GM20431 (cell line): ENCODE data around the gene PHYHIPL.
"Not testable (repeated sequence)": the region's sequence is repeated elsewhere in the genome, so short reads cannot be mapped to it uniquely, and the experiment has no call there.

ENCODE experiments used
- in situ Hi-C: fragments of 300-500 bp; cut with MseI, MboI; formaldehyde crosslinking; loops from one replicate; pipeline ENCODE4 v1.15.0; 2020; ENCODE audit warnings: low sequenced_read_pairs; ENCODE audit not compliant: unreplicated experiment

The PHYHIPL gene

DNA sequence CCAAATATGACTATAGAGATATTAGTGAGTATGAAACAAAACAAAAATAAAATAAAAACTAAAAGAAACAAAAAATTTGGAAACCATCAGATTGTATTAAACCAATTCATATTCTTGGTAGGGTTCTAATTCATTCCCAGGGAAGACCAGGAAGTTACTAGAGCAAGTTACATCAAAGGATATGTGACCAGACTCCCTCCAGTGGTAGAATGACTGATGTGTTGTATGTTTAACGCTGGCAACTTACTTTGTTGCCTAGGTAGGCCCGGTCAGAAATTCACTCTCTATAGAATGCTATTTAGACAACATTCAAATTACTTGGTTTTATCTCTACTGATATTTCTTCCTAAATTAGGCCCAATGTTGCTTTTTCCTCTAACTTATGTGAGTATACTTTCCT lies 5.2 kb downstream of the PHYHIPL start:
- in situ Hi-C loops: no loop called here

DNA sequence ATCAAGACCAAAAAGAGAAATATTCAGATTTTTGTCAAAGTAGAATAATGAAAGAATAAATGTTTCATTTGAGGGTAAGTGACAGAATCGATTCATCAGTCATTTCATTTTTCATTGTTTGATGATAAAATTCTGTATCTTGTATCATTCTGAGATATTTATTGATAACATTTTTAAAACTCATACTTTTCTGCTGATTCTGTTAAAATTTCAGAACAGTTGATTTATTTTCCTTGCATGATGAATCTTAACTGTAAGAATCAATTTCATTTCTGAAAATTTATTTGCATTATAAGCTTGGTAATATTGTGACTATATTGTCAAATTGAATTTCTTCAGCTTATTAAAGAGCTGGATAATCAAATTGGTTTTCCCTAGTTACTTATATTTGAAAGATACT lies 13.9 kb downstream of the PHYHIPL start:
- in situ Hi-C loops: no loop called here

DNA sequence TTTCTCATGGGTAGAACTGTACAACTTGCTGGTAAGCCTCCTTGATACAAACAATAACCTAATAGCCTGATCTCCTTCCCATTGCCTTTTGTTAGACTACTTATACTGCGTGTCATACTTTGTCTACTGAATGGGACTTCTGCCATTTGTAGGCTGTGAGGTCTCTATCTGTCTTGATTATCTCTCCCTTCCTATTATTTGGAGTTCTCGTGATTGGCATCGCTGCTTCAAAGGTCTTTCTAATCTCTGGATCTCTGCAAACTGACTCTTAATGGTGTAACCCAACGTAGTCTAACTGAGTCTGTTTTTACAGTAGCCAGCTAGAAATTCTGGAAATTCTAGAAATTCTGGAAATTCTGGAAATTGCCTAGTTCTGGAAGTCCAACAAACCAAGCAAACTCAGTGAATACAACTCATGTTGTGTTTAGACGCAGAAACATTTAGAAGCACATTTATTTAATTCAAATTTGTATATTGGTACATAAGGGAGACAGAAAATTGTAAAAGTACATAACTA lies 29.8 kb downstream of the PHYHIPL start:
- in situ Hi-C loops: no loop called here

DNA sequence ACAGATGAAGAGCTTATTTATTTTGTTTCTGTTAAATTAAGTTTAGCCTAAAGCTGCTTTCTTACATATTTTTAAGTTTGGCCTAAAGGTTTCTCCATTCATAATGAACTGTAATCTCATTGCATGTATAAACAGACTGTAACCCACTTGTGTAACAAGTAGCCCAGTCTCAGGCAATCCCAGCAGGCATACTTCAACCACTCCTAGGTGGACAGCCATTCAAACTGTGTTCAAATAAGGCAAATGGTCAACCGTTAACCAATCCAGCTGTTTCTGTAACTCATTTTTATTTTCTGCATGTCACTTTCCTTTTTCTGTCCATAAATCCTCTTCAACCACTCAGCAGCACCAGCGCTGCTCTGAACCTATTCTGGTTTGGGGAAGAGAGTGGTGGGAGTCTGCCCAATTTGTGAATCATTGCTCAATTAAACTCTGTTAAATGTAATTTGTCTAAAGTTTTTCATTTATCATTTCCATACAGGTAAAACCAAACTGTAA lies 35.9 kb downstream of the PHYHIPL start:
- in situ Hi-C loops: no loop called here

DNA sequence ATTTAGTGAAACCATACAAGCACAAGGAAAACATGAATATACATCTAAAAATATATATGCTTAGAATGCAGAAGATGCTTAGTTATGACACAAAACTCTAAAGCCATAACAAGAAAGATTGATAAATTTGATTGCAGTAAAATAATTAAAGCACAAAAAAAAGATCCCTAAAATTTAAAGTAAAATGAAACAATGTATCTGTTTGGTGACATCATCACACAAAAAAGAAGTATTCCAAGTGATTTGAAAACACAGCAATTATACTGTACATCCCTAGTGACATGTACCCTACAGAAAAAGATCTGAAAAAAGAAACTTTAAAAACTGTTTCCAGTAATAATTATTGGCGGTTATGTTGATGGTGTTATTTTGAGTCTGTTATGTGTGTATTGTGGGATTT lies 37.7 kb downstream of the PHYHIPL start:
- in situ Hi-C loops: no loop called here

DNA sequence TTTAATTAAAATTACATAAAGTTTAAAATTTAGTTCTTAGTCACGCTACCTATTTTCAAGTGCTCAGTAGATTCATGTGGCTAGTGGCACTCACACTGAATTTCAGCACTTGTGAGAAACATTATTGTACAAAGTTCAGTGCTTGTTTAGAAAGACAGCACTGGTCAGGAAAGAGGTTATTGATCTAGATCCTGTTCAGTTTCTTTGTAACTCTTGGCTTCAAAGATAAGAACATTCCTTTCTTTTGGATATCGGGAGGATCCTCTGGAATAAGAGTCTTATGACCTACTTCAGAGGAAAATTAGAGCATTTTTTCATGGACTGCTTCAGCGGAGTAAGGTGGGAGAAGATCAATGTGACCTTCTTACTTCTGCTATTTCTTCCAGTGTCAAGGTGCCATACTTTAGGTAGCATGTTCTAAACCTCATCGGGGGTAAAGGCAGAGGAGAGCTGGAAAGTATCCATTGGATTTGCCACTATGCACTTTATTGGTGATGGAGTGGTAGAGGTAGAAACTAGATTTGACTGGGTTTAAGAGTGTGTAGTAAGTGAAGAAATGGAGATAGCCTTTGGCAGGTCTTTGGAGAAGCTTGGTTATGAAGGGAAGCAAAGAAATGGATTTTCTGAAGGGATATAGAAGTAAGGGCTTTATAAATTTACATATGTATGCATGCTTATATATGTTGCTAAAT lies 39.9 kb downstream of the PHYHIPL start:
- in situ Hi-C loops: no loop called here

DNA sequence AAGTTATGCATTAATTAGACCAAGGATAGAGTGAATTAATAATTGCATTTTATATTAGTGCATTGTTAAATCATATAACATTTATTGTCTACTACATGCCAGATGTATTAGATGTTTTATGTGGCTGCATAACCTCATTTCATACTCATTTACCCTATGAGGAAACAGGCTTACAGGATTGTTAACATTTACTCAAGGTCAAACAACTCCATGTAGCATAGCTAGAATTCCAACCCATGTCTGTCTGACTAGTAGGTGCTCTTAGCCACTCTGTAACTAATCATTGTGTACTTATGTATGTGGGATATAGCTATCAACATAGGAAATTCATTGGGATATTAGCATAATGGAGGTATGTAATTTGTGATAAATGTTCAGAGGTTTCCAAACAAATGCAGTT lies 46.3 kb downstream of the PHYHIPL start:
- in situ Hi-C loops: no loop called here

DNA sequence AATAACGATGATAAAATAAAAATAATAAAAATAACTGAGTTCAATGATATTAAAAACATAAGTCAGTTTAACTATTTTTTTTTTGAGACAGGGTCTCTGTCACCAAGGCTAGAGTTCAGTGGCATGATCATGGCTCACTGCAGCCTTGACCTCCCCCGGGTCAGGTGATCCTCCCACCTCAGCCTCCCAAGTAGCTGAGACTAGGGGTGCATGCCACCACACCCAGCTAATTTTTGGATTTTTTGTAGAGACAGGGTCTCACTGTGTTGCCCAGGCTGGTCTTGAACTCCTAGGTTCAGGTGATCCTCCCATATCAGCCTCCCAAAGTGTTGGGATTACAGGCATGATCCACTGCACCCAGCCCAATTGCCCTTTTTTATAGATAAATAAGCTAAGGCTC lies 47.2 kb downstream of the PHYHIPL start:
- in situ Hi-C loops: not testable (repeated sequence)

DNA sequence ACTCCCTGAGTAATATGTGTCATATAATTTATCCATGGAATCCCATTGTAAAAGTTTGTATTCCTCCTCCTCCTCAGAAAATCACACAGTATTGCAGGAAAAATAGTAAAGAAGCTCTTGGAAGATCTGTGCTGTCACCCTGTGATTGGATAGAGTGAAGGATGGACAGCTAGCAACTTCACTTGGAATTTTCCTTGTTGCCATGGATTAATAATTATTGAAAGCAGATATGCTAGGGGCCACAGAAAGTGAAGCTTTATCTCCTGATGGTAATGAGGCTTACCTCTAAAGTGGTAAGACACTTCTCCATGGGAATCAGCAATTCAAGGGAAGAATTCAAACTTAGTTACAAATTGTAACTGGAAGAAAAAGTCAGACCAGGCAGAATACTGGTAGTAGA lies 48.8 kb downstream of the PHYHIPL start:
- in situ Hi-C loops: no loop called here

DNA sequence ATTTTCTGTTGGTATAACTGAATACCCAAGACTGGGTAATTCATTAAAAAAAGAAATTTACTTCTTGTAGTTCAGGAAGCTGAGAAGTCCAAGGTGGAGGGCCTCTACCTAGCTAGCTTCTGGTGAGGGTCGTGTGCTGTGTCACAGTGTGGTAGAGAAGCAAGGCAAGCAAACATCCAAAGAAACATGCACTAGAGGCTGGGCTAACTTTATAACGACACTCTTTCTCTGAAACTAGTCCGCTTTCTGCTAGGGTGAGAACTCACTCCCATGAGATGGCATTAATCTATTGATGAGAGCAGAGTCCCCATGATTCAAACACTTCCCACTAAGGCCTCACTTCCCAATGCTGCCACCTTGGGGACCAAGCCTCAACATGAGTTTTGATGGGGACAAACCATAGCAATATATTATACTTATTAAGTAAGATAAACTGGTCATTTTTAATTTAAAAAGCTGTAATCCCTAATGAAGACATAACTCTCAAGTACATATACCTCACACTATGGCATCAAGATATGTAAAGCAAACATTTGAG lies 50.8 kb downstream of the PHYHIPL start:
- in situ Hi-C loops: no loop called here

DNA sequence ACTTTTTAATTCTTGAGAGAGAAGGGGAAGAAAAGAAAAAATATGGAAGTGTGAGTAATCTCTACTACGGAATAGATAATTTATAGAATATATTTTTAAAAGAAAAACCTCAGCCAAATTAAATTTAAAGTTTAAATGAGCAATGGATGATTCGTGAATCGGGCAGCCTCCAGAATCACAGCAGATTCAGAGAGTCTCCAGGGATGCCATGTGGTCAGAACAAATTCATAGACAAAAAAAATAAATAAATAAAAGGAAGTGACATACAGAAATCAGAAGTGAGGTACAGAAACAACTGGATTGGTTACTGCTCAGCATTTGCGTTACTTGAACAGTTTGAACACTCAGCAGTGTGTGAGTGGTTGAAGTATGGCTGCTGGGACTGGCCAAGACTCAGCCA lies 53.0 kb downstream of the PHYHIPL start:
- in situ Hi-C loops: no loop called here

DNA sequence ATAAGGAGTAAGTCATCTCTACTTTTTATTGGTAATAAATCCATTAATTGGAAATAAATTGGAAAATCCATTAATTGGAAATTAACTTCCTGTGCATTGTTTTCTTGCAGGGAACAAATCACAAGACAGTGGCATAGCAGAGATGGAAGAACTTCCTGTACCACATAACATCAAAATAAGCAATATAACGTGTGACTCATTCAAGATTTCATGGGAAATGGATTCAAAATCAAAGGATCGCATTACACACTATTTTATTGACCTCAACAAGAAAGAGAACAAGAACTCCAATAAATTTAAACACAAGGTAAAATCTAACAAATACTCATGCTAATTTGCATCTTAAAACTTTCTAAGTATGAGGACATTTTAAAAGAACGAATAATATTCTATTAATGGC lies 57.8 kb downstream of the PHYHIPL start:
- in situ Hi-C loops: no loop called here

DNA sequence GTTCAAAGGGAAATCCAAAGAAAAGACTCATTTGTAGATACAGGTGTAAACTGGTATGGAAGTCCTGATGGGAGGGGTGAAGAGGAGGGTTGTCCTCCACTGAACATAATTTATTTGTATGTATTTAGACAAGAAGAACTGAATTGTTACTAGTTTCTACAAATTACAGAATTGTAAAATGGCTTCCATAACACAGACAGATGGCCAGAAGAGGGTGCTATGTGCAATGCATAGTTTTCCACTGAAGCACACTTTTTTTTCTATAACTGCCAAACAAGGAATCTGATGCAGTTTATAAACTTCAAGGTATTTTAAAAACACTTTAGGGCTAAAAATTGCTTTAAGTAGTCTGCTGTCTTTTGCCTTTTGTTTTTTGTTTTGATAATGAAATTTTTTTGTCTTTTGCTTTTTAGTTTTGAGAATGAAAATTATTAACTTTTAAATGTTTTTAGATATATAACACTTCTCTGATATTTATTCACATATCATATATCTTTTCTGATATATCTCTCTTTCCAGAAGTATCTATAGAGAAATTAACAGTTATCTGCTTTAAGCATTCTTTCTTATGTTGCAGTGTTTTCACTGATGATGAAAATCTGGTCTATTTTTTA lies 58.5 kb downstream of the PHYHIPL start:
- in situ Hi-C loops: no loop called here

DNA sequence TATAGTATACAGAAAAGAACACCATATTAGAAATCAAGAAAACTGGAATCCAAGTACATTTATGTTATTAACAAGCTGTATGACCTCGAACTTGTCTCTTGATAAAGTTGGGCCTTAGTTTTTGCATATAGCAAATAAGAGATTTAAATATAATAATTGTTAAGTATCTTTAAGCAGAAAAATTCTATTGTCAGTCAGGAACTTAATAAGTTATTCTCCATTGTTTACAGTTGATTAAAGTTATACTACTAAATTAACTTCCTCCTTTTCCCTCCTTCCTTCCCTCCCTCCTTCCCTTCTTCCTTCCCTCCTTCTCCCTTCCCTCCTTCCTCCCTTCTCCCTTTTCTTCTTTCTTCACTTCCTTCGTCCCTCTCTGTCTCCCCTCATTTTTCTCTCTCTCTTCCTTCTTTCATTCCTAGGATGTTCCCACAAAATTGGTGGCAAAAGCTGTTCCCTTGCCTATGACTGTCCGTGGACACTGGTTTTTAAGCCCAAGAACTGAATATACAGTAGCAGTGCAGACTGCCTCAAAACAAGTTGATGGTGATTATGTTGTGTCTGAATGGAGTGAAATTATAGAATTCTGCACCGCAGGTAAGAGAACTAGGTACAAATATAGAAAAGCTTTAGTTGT lies 59.7 kb downstream of the PHYHIPL start:
- in situ Hi-C loops: no loop called here

DNA sequence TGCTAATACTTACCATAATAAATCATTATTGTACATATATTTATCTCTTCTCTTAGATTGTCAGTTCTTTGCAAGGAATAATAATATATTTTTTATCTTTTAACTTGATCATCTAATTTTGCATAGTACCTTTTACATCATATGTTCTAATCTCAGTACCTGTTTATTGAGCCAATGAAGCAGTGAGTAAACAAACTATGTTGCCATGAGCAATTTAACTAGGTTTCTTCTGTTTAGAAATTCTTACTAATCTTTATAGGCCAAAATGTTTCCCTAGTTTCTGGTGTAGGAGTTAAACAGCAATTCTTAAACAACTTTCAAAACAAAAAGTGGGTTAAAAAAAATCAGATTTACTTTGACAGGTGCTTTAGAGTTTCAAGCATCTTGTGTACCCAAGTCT lies 61.3 kb downstream of the PHYHIPL start:
- in situ Hi-C loops: no loop called here

DNA sequence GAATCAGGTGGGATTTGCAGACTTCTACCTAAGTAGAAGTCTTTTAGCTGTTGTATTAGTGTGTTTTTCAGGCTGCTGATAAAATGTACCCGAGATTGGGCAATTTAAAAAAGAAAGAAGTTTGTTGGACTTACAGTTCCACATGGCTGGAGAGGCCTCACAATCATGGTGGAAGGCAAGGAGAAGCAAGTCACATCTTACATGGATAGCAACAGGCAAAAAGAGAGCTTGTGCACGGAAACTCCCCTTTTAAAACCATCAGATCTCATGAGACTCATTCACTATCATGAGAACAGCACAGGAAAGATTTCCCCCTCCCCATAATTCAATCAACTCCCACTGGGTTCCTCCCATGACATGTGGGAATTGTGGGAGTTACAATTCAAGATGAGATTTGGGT lies 62.7 kb downstream of the PHYHIPL start:
- in situ Hi-C loops: not testable (repeated sequence)

DNA sequence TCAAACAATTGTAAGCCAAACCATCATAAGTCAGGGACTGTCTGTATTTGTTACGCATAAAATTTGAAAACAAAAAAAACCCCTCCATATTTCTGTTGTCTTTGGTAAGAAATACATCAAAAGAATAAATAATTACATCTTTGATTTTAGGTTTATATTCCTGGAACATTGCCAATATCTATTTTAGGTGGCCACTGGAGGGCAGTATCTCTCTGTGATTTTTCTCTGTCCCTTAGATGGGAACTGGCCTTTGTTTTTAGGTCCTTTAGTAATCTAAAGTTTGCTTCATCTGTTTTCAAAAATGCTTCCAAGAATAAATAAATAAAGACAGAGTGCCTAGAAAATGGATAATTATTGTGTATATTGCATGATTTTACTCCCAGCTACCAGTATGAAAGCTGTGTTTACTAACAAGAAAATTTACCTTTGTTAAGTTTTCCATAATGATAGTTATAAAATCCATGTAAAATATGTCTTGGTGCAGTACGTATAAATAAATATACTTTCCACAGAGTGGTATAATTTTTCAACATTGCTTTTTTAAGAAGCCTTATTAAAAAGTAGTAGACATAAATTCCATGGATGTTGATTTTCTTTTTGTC lies 64.2 kb downstream of the PHYHIPL start:
- in situ Hi-C loops: no loop called here

DNA sequence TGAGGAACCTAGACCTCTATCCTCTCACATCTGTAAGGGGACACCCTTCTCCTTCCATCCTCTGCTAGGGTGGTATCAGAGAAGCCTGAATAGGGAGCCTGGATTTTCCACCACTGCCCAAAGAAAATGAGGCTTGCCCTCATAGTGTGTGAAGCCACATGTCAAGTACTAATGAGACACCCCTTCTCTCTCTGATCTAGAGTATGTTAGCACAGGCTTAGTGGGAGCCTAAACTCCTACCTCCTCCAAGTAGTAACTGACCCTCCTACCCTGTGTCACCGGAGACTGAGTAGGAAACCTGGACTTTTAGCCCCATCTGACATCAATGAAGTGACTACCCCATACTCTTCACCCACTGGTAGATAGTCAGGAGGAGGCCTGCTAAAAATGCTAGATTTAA lies 65.6 kb downstream of the PHYHIPL start:
- in situ Hi-C loops: no loop called here

DNA sequence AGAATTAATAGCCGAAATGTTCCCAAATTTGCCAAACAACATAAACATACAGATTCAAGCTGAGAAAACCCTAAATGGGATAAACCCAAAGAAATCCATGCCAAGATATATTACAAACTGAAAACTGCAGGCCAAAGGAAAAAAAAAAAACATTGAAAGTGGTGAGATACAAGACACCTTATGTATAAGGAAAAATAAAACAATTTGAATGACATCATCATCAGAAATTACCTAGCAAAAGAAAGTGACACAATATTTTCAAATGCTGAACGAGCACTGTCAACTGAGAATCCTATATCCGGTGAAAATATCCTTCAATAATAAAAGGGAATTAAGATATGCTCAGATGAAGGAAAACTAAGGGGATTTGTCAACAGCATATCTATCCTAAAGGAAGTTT lies 66.5 kb downstream of the PHYHIPL start:
- in situ Hi-C loops: no loop called here

DNA sequence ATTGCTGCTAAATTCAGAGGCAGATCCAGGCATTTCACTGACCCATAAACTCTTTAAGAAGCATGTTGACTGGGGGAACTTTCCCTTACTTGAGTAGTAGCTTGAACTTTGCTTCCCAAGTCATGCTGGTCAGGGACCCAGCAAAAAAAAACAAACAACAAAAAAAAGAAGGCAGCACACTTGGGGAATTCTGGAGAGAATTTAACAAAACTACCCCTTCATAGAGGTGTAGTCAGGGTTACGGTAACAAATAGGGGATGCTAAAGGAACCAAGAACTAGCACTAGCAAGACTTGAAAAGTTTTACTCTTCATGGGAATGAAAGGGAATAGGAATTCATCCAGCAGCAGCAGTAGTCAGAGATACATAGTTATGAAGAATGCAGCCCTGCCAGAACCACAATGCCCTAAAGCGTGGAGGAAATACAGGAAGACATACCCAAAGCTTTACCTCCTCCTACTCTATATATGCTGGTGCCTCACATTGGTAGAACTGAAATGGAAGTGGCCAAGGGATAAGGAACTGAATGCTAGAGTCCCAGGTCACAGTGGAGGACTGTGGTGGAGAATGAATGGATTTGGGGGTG lies 67.3 kb downstream of the PHYHIPL start:
- in situ Hi-C loops: no loop called here
